HG03064 (cell line): ENCODE data around the gene ARID3A.
"Not testable (repeated sequence)": the region's sequence is repeated elsewhere in the genome, so short reads cannot be mapped to it uniquely, and the experiment has no call there.

Source experiments
- ATAC-seq: cut with Tn5 transposase; IDR thresholded peaks from one replicate; pipeline ENCODE4 v1.9.1; 2021; ENCODE audit warnings: low read depth; ENCODE audit not compliant: unreplicated experiment

ARID3A gene

GRCh38 chr19:944171-944567 lies 18.3 kb downstream of the ARID3A start:
- no peak for ATAC-seq

- ATAC-seq: no peak
Observed at GRCh38 chr19:944663-945241, 18.9 kb downstream of the ARID3A start.

DNA sequence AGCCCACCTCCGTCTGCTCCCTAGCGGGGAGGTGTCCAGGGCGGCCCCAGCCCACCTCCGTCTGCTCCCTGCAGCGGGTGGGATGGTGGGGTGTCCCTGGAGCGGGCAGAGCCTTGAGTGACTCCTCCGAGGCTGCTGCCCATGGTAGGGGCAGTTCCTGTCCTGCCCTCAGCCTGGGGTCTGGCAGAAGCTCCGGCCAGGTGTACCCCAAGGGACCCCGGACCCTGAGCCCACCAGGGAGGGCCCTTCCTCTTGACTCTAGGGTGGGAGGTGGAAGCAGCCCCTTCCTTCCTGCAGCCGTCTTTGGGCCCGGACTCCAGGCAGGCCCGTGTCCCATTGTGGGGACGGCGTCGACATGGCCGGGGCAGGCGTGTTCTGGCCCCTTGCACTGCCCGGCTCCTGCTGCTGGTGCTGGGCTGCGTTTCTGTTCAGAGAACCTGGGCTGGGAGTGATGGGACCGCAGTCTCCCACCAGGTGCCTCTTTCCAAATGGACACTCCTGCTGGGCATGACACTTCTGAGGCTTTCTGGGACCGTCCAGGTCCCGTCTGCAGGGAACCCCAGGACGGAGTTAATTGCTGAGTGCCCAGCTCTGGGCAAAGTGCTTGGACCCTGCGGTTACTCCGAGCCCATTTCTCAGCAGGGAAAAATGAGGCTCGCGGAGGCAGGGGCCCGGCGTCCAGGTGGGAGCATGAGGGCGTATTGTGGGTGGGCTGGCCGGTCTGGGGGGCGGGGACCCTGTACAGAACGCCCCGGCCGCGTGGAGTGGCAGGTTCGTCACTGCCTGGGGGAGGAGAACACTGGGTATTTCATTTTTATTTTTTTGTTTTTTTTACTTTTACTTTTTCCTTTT lies 19.8 kb downstream of the ARID3A start:
- no peak for ATAC-seq

DNA sequence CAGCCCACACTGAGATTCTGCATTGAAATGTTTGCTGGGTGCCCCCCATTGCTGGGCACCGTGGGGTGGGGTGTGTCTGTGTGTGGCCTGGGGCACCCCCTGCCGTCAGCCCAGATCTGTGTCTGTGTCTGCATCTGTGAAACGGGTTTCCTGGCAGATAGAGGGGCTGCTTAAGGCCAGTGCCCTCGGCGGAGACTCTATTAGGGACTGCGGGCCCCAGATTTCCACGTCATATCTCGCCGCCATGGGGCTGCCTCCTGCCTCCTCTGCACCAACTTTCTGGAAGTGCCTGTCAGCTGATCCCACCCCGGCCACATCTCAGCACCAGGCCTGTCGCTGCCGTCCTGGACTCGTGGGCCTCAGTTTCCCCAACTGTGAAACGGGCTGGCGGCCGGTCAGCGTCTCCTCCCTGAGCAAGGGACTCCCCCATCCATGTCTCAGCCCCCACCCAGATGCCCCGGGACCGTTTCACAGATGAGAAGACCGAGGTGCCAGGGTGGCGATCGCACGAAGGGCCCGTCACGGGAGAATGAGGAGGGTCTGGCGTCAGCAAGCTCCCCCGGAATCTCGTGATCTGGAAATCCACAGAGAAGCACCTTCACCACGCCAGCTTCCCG lies 21.4 kb downstream of the ARID3A start:
- ATAC-seq: peak; percentile 11

DNA sequence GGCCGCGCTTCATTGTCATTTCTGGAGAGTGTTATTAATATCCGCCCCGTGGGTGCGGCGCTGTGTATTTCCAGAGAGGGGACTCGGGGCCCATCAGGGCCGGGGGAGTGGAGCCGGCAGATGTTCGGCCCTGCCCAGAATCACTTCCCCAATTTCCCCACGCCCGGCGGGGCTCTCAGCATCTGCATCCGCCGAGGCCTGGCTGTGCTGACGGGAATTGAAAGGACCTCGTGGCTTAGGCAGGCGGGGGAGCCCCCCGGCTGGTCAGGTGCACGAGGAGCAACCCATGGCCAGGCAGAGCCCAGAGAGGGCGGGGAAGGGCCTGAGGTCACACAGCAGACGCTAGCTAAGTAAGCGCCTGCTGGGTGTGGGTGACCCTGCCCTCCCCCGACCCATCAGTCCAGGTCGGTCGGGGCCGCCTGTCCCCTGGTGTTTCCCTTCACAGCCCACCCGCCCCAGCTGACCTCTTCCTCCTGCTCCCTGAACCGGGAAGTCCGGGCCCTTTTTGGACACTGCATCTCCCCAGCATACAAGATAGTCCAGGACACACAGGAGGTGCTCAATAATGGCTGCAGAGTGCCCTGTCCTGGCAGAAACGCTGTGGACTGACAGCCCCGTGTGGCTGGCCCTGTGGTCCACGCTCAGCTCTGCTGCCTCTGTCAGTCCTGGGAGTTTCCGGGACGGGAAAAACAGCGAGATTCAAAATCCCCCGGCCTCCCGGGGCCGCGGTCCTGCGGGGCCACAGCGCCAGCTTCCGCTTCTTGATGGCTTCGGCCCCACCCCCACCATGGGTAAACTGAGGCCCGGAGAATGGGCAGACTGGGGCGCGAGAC lies 22.1 kb downstream of the ARID3A start:
- ATAC-seq: peak; percentile 56

DNA sequence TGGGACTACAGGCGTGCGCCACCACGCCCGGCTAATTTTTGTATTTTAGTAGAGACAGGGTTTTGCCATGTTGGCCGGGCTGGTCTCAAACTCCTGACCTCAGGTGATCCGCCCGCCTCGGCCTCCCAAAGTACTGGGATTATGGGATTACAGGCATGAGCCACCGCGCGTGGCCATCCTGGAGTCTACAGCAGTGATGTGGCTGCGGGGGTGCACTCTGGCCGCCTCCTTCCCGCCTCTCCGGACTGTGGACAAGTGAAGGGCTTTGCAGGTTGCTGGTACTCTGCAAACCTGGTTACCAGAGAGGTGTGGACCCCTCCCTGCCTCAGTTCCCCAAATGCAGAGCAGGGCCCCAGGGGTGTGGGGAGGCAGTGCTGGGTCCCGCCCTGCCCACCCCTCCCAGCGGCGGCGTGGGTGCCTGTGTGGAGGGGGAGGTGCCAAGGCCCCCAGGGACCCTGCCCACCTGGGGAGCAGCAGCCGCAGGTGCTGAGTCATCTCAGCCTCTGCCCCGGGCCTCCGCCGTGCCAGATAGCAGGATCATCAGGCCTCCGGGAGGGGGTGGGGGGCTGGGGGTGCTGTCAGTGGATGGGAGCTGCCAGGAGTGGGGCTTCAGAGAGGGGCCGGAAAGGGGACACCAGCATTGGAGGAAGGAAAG lies 23.1 kb downstream of the ARID3A start:
- no peak for ATAC-seq

DNA sequence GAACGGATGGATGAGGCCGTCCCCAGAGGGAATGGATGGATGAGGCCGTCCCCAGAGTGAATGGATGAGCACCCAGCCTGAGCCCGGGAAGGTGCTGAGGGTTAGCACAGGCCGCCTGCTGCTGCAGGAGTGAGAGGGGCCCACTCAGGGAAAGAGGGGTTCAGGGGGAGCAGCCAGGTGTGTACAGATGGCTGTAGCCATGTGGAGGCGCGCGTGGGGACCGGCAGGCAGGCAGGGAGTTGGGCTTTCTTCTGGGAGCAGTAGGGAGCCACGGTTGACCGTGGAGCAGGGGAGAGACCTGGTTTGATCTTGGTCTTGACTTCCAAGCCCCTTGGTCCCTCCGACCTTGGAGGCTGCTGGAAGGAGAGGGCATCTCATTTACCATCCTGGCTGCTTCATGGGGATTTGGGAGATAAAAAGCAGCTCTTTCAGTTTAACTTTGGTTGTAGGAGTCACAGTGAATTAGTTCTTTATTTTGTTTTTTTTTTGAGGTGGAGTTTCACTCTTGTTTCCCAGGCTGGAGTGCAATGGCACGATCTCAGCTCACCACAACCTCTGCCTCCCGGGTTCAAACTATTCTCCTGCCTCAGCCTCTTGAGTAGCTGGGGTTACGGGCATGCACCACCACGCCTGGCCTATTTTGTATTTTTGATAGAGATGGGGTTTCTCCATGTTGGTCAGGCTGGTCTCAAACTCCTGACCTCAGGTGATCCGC lies 24.7 kb downstream of the ARID3A start:
- ATAC-seq: no peak

GRCh38 chr19:952049-952679 lies 26.3 kb downstream of the ARID3A start:
- ATAC-seq: no peak

DNA sequence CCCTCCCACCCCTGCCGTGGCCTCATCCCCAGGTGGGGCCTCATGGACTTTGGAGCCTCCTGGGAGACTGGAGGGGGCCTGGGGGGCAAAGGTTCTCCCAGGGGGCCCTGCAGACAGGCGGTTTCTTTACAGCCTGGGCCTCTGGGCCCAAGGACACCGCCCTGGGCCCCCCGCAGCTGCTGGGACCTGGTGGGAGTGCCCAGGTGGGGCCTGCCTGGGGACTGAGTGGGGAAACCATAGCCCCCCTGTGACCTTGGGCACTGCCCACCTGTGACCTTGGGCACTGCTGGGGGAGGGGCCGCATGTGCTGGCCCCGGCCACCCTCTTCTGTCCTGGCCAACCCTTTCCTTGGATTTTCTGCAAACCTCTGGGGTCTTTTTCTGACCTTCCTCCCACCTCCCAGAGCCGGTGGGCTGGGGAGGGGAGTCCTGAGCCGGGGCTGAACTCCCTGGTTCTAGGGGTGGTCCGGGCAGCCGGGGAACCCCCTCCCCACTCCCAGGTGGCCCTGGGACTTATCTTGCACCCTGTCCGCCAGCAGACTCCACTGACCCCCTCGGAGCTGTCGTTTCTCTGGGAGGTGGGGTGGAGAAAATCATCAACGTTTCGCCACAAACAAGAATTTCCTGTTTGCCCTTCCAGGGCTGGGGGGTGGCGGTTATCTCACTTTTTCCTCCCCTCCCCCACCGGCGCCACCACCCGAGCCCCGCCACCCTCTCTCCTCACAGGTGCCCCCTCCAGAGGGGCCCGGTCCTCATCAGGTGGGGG lies 27.0 kb downstream of the ARID3A start:
- no peak for ATAC-seq

- ATAC-seq: no peak
Observed at GRCh38 chr19:953445-954271, 27.8 kb downstream of the ARID3A start.

- no peak for ATAC-seq
Observed at GRCh38 chr19:954272-954671, 28.4 kb downstream of the ARID3A start.

DNA sequence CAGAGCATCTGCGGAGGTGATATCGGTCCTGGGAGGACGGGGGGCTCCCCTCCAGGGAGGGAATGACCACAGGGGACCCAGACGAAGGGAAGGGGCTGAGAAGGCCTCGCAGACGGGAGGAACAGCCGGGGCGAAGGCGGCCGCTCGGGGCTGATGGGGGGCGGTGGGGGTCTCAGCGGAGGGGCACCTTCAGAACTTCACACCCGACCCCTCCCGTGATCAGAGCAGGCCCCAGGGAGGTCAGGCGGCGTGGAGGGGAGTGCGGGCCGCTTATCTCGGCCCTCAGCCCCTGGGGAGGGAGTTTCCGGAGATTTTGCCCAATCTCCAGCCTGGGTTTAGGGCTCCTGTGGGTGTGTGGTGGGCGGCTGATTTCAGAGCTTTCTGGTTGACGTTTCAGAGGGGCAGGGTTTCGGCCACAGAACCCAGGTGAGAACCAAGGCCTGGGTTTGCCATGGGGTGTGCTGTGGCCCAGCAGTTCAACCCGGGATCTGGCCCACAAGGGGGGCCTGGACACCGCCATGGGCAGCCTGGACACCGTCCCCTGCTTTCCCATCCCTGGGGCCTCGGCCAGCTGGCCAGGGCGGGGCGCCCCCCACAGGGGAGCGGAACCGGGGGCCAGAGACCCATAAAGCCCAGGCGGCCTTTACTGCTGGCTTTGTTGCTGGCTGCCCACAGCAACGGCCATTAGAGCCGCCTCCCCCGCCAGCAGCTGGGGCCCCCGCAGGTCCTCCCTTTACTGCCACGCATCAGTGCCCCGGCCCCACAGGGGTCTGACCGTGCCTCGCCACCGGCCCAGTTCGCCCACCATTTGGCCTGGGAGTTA lies 29.0 kb downstream of the ARID3A start:
- ATAC-seq: no peak

DNA sequence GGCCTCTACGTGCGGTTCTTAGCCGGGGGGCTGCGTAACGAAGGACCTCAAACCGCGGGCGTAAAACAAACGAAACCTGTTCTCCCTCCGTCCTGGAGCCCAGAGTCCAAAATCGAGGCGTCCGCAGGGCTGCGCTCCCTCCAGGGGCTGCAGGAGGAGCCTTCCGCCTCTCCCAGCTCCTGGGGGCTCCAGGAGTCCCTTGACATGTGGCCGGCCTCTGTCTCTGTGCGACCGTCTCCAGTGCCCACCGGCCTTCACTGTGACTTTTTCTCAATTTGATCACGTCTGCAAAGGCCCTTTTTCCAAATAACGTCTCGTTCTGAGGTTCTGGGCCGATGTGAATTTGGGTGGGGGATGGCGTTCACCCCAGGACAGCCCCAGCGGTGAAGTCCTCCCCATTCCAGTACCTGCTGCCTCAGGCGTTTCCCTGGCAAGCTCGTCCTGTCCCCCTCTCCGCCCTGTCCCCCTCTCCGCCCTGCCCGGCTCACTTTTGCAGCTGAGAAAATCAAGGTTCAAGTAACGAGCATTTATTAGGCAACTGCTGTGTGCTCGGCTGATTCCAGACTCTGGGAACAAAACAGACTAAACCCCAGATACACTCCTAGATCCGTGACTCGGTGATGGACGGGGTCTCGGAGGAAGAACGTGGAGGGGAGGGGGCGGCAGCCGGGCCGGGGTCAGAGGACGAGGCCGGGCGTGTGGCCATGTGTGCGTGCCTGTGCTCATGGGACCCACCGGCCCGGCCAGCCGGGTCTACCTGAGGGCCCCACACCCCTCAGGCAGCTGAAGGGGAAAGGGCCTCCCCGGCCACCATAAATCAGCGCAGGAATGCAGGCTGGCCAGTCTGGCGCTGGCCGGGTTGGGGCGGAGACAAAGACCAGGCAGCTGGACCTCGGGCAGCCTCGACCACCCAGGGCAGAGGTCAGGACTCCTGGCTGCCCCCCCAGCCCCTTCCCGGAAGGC lies 30.2 kb downstream of the ARID3A start:
- no peak for ATAC-seq

DNA sequence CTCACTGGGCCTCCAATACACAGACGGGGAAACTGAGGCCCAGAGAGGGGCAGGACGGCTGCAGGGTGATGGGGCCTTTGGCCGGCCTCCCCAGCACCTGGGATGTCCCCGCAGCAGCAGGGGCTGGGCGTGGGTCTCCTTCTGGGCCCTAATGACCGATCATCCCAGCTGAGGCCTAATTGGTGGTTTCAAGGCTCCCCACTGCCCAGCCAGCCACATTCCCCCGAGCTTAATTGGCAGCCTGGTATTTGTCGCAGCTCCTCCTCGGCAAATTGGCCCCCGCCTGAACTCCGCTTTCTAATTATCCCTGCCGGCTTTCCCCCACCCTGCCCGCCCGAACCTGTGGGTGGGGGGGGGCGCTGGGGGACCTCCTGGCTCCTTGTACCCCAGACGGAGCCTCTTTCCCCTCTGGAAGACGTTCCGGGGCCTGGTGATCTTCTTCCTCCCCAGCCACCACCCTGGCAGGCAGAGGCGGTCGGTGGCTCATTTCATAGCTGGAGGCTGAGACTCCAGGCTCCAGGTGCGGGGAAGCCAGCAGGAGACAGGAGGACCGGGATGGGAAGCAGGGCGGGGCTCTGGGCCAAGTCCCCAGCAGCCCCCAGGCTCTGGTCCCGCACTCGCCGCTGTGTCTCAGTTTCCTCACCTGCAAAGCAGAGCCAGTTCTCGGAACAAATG lies 31.1 kb downstream of the ARID3A start:
- no peak for ATAC-seq

GRCh38 chr19:957578-957977 lies 31.7 kb downstream of the ARID3A start:
- ATAC-seq: not testable (repeated sequence)
